ENCODE measurements around the gene NRXN3. TPM values are rescaled to one million over a fixed set of nuclear protein-coding genes. Genes with fewer than 3 reads are reported as not detected.

The NRXN3 gene
- polyA plus RNA-seq, 1 donor (not counting 4 experiments of a cell fraction or from before 2014, with no cell fraction given) = 0.89 TPM

DNA sequence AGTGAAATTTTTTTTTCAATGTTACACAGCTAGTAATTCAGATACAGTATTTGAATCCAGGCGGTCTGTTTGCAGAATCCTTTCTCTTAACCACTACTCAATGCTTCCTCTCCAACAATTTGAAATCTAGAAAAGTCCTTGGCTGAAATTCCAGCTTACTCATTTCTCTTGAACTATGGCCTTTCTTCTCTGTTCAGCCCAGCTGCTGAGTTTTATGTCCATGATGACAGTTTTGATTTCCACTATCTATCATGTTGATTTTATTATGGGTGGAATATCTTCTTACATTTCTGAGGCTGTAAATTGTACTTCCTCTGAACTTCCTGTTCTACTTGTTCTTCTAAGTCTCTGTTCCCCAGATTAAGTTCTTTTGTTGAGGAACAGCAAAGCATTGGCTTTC, 1725.8 kb downstream of the NRXN3 start:
- H3K9me3 ChIP-seq (ENCODE audit: control insufficient read depth, low read depth, low read length) = no peaks in the 10 kb centered on the region
- dilution Hi-C loops (cut with MboI; ENCODE audit: extremely low pct_ligation_motif_present, low sequenced_read_pairs) = no loop called here

GRCh38 chr14:79899610-79900009, 1729.4 kb downstream of the NRXN3 start:
- DNase-seq (ENCODE audit: low read depth, low spot score) (no peak), FAIRE-seq (no peak)
- H3K79me2 ChIP-seq (ENCODE audit: control insufficient read depth, insufficient read depth, low read length) = no peaks in the 10 kb centered on the region
- no peak for TF ChIP-seq EZH2 (IDR thresholded peaks at IDR 0.05; ENCODE audit: low read length)
- TF ChIP-seq, protein P1, sequence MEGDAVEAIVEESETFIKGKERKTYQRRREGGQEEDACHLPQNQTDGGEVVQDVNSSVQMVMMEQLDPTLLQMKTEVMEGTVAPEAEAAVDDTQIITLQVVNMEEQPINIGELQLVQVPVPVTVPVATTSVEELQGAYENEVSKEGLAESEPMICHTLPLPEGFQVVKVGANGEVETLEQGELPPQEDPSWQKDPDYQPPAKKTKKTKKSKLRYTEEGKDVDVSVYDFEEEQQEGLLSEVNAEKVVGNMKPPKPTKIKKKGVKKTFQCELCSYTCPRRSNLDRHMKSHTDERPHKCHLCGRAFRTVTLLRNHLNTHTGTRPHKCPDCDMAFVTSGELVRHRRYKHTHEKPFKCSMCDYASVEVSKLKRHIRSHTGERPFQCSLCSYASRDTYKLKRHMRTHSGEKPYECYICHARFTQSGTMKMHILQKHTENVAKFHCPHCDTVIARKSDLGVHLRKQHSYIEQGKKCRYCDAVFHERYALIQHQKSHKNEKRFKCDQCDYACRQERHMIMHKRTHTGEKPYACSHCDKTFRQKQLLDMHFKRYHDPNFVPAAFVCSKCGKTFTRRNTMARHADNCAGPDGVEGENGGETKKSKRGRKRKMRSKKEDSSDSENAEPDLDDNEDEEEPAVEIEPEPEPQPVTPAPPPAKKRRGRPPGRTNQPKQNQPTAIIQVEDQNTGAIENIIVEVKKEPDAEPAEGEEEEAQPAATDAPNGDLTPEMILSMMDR (optimal IDR thresholded peaks at IDR 0.05 in 1 of 3, IDR thresholded peaks at IDR 0.05 in 1 of 3, conservative IDR thresholded peaks at IDR 0.05 in 1 of 3; ENCODE audit: extremely low read depth in 1 of 3, insufficient read depth in 2 of 3, low read length in 3 of 3) = no peak
- H3K9me3 ChIP-seq (ENCODE audit: control insufficient read depth, low read depth, low read length) = no peaks in the 10 kb centered on the region
- no peaks in the 10 kb centered on the region for H3K27me3 ChIP-seq (ENCODE audit: control insufficient read depth, extremely low read depth, insufficient read depth, low read length)
- no peak overlapping the region for H2AFZ ChIP-seq (ENCODE audit: control insufficient read depth, low read length)
- no peak overlapping the region for H3K9ac ChIP-seq (ENCODE audit: control insufficient read depth, extremely low read depth, insufficient read depth, low read length)
- no peaks in the 10 kb centered on the region for H3K36me3 ChIP-seq (ENCODE audit: control insufficient read depth in 2 of 2, extremely low read depth in 1 of 2, insufficient read depth in 2 of 2, low read length in 2 of 2)
- H3K9me1 ChIP-seq (ENCODE audit: control insufficient read depth, extremely low read depth, insufficient read depth, low read length) = no peaks in the 10 kb centered on the region
- H3K4me3 ChIP-seq (ENCODE audit: control insufficient read depth in 2 of 3, extremely low read depth in 1 of 3, insufficient read depth in 2 of 3, low read depth in 1 of 3, low read length in 3 of 3) = no peak overlapping the region
- no peaks in the 10 kb centered on the region for H4K20me1 ChIP-seq (ENCODE audit: control insufficient read depth, extremely low read depth, insufficient read depth, low read length)
- dilution Hi-C loops (cut with MboI; ENCODE audit: extremely low pct_ligation_motif_present, low sequenced_read_pairs) = no loop called here
- no peak overlapping the region for H3K27ac ChIP-seq (ENCODE audit: control insufficient read depth, insufficient read depth, low read length)
- no peak overlapping the region for H3K4me2 ChIP-seq (ENCODE audit: control insufficient read depth, extremely low read depth, insufficient read depth, low read depth, low read length)
- H3K4me1 ChIP-seq (ENCODE audit: control insufficient read depth, extremely low read depth, insufficient read depth, low read length) = no peaks in the 10 kb centered on the region

More for the DNA sequence above, 1725.8 kb downstream of the NRXN3 start:
- Histone ChIP-seq H3K4me2 (ENCODE audit: control insufficient read depth, extremely low read depth, insufficient read depth, low read depth, low read length) (no peak overlapping the region), H2AFZ (ENCODE audit: control insufficient read depth, low read length) (no peak overlapping the region), H3K9me1 (ENCODE audit: control insufficient read depth, extremely low read depth, insufficient read depth, low read length) (no peaks in the 10 kb centered on the region), H3K4me3 (ENCODE audit: control insufficient read depth in 2 of 3, extremely low read depth in 1 of 3, insufficient read depth in 2 of 3, low read depth in 1 of 3, low read length in 3 of 3) (no peak overlapping the region), H3K36me3 (ENCODE audit: control insufficient read depth in 2 of 2, extremely low read depth in 1 of 2, insufficient read depth in 2 of 2, low read length in 2 of 2) (no peaks in the 10 kb centered on the region), H3K27ac (ENCODE audit: control insufficient read depth, insufficient read depth, low read length) (no peak overlapping the region), H3K27me3 (ENCODE audit: control insufficient read depth, extremely low read depth, insufficient read depth, low read length) (no peaks in the 10 kb centered on the region), H4K20me1 (ENCODE audit: control insufficient read depth, extremely low read depth, insufficient read depth, low read length) (no peaks in the 10 kb centered on the region), H3K79me2 (ENCODE audit: control insufficient read depth, insufficient read depth, low read length) (no peaks in the 10 kb centered on the region), H3K4me1 (ENCODE audit: control insufficient read depth, extremely low read depth, insufficient read depth, low read length) (no peaks in the 10 kb centered on the region), H3K9ac (ENCODE audit: control insufficient read depth, extremely low read depth, insufficient read depth, low read length) (no peak overlapping the region)
- TF ChIP-seq EZH2 (IDR thresholded peaks at IDR 0.05; ENCODE audit: low read length) = no peak
- TF ChIP-seq, protein P1 (optimal IDR thresholded peaks at IDR 0.05 in 1 of 3, IDR thresholded peaks at IDR 0.05 in 1 of 3, conservative IDR thresholded peaks at IDR 0.05 in 1 of 3; ENCODE audit: extremely low read depth in 1 of 3, insufficient read depth in 2 of 3, low read length in 3 of 3) = no peak
- no peak for FAIRE-seq
- no peak for DNase-seq (ENCODE audit: low read depth, low spot score)
